ENCODE measurements around the gene PATL2. TPM values are rescaled to one million over a fixed set of nuclear protein-coding genes. Genes with fewer than 3 reads are reported as not detected.

The PATL2 gene

Small RNAs within 50 kb of the gene (small RNA-seq; reads per million reads assigned to genes)
- not detected for gene RF00019 (ENCODE audit: insufficient read depth)

All from neuronal stem cell (in vitro differentiated cells).